WERI-Rb-1 (cell line): ENCODE data around the gene STAT3.
"Not testable (repeated sequence)": the region's sequence is repeated elsewhere in the genome, so short reads cannot be mapped to it uniquely, and the experiment has no call there.

Experiments
- DNase-seq: peaks from one replicate; pipeline ENCODE4 v3.0.0-alpha.2; 2020
- H3K27ac ChIP-seq: fragments of 250-450 bp; sonication (Bioruptor Pico); 2 replicates; pipeline ENCODE4 v1.5.1; 2020; ENCODE audit warnings: mild to moderate bottlenecking, moderate library complexity
- H3K27me3 ChIP-seq: fragments of 250-450 bp; sonication (Bioruptor Pico); 2 replicates; pipeline ENCODE4 v1.5.1; 2021; ENCODE audit warnings: mild to moderate bottlenecking, low read depth, moderate library complexity; ENCODE audit not compliant: insufficient read depth, severe bottlenecking
- H3K36me3 ChIP-seq: fragments of 250-450 bp; sonication (Bioruptor Pico); 2 replicates; pipeline ENCODE4 v1.5.1; 2020; ENCODE audit warnings: mild to moderate bottlenecking, moderate library complexity
- H3K4me3 ChIP-seq: 2 replicates; pipeline ENCODE4 v1.5.1; 2011; ENCODE audit warnings: low read depth, mild to moderate bottlenecking, control low read depth, low read length
- H3K9me3 ChIP-seq: fragments of 250-450 bp; sonication (Bioruptor Pico); 2 replicates; pipeline ENCODE4 v1.5.1; 2021; ENCODE audit warnings: mild to moderate bottlenecking, moderate library complexity; ENCODE audit not compliant: severe bottlenecking
- TF ChIP-seq, protein P1 (sequence below): IDR thresholded peaks from 2 replicates; pipeline ENCODE4 v1.5.1; 2011; ENCODE audit warnings: low read depth, mild to moderate bottlenecking, control low read depth, inconsistent platforms, low read length

The STAT3 gene

DNA sequence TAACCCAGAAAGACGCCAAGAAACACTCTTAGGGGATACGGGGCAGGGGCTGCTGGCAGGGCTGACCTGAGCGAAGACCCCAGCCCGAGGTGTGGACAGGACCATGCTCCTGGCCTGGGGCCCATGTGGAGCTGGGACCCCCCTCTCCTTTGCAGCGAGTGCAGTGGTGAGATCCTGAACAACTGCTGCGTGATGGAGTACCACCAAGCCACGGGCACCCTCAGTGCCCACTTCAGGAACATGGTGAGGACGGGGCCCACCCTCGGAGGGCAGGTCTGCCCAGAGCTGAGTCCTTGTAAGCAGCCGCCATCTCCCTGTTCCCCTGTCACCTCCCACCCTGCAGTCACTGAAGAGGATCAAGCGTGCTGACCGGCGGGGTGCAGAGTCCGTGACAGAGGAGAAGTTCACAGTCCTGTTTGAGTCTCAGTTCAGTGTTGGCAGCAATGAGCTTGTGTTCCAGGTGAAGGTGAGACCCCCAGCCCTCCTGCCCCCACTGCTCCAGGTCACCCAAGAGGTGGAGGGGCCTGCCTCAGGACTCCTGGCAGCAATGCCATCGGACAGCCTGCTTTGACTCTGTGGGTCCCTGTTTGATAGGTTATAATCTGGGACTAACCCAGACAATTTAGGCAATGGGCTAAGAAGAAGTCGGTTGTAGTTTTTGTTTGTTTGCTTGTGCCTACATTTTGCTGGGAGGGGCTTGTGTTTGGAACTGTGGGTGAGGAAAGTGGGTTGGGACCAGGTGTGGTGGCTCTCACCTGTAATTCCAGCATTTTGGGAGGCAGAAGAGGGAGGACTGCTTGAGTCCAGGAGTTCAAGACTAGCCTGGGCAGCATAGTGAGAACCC lies 83.8 kb downstream of the STAT3 start:
- no peak for DNase-seq
- H3K9me3 ChIP-seq, result no peaks in the 10 kb centered on the region
- no peaks in the 10 kb centered on the region for H3K27me3 ChIP-seq
- H3K4me3 ChIP-seq, result no peak overlapping the region
- no peaks in the 10 kb centered on the region for H3K36me3 ChIP-seq
- TF ChIP-seq, protein P1, sequence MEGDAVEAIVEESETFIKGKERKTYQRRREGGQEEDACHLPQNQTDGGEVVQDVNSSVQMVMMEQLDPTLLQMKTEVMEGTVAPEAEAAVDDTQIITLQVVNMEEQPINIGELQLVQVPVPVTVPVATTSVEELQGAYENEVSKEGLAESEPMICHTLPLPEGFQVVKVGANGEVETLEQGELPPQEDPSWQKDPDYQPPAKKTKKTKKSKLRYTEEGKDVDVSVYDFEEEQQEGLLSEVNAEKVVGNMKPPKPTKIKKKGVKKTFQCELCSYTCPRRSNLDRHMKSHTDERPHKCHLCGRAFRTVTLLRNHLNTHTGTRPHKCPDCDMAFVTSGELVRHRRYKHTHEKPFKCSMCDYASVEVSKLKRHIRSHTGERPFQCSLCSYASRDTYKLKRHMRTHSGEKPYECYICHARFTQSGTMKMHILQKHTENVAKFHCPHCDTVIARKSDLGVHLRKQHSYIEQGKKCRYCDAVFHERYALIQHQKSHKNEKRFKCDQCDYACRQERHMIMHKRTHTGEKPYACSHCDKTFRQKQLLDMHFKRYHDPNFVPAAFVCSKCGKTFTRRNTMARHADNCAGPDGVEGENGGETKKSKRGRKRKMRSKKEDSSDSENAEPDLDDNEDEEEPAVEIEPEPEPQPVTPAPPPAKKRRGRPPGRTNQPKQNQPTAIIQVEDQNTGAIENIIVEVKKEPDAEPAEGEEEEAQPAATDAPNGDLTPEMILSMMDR, result no peak
- no peak overlapping the region for H3K27ac ChIP-seq

- DNase-seq, result no peak
- Histone ChIP-seq H3K27ac (no peak overlapping the region), H3K9me3 (no peaks in the 10 kb centered on the region), H3K4me3 (no peak overlapping the region), H3K36me3 (no peaks in the 10 kb centered on the region), H3K27me3 (no peaks in the 10 kb centered on the region)
- TF ChIP-seq, protein P1, result no peak
Observed at GRCh38 chr17:42303694-42304093, 84.5 kb downstream of the STAT3 start.

DNA sequence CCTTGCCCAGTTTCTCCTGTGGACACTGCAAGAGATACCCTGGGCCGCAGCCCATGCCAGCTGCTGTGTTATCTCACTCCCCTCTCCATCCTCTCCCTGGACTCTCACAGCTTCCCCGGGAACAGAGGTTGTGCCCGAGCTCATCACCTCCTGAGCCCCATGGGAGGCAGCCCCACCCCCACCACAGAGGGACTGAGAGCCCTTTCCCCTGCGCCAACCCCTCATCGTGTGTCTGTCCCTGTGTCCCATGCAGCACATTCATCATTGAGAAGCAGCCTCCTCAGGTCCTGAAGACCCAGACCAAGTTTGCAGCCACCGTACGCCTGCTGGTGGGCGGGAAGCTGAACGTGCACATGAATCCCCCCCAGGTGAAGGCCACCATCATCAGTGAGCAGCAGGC lies 87.2 kb downstream of the STAT3 start:
- no peaks in the 10 kb centered on the region for H3K36me3 ChIP-seq
- H3K27me3 ChIP-seq, result no peaks in the 10 kb centered on the region
- H3K4me3 ChIP-seq, result no peak overlapping the region
- no peak for DNase-seq
- H3K9me3 ChIP-seq, result no peaks in the 10 kb centered on the region
- TF ChIP-seq, protein P1, result no peak
- H3K27ac ChIP-seq, result no peak overlapping the region

GRCh38 chr17:42299913-42300312 lies 88.3 kb downstream of the STAT3 start:
- H3K36me3 ChIP-seq, DNase-seq, H3K27ac ChIP-seq: not testable (repeated sequence)

GRCh38 chr17:42299361-42299760 lies 88.9 kb downstream of the STAT3 start:
- not testable (repeated sequence) for H3K9me3 ChIP-seq, H3K27ac ChIP-seq, H3K4me3 ChIP-seq, DNase-seq, H3K27me3 ChIP-seq, H3K36me3 ChIP-seq

More at GRCh38 chr17:42299913-42300312, 88.3 kb downstream of the STAT3 start:
- not testable (repeated sequence) for H3K9me3 ChIP-seq, H3K27me3 ChIP-seq, H3K4me3 ChIP-seq

- not testable (repeated sequence) for H3K4me3 ChIP-seq, H3K27ac ChIP-seq, H3K9me3 ChIP-seq, H3K27me3 ChIP-seq, DNase-seq, H3K36me3 ChIP-seq
Observed at GRCh38 chr17:42297775-42298174, 90.5 kb downstream of the STAT3 start.

DNA sequence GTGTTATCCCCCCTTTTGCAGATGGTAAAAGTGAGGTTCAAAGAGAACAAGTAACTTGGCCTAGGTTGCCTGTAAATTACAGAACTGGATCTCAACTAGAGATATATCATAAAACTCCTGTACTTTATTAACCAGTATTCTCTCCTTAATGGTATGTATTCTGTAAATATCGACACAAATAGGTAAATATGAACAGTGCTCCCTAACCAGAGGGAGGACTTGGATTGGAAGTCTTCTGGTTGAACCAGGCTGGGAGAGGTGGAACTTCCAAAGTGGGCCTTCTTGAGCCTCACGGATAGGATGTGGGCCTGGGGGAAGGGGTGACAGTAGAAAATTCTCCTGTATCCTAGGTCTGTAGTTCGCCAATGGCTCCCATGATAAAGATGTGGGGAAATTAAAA lies 92.2 kb downstream of the STAT3 start:
- H3K27ac ChIP-seq, result no peak overlapping the region
- H3K27me3 ChIP-seq, result no peaks in the 10 kb centered on the region
- H3K36me3 ChIP-seq, result no peaks in the 10 kb centered on the region
- TF ChIP-seq, protein P1, result no peak
- H3K4me3 ChIP-seq, result no peak overlapping the region
- no peak for DNase-seq
- no peaks in the 10 kb centered on the region for H3K9me3 ChIP-seq
